HG03064 (cell line): ENCODE data around the gene HUS1B.
"Not testable (repeated sequence)": the region's sequence is repeated elsewhere in the genome, so short reads cannot be mapped to it uniquely, and the experiment has no call there.

Source experiments
- ATAC-seq: cut with Tn5 transposase; IDR thresholded peaks from one replicate; pipeline ENCODE4 v1.9.1; 2021; ENCODE audit warnings: low read depth; ENCODE audit not compliant: unreplicated experiment

HUS1B gene

DNA sequence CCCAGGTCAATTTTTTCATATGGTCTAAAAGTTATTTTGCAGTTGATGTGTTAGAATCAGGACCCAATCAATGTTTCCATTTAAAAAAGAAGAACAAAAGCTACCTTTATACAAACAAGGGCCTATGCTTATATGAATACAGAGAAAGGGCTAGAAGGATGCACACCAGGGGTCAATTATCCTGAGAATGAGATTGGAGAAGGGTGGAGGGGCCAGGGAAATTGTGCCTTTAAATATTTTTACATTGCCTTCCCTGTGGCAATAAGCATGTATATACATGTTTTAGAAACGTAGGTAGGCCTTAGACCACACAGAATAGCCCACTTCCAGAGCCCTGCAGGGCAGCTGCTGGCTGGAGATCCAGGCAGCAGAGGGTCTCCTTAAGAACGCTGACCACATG, 23.4 kb upstream of the HUS1B start:
- ATAC-seq = no peak

DNA sequence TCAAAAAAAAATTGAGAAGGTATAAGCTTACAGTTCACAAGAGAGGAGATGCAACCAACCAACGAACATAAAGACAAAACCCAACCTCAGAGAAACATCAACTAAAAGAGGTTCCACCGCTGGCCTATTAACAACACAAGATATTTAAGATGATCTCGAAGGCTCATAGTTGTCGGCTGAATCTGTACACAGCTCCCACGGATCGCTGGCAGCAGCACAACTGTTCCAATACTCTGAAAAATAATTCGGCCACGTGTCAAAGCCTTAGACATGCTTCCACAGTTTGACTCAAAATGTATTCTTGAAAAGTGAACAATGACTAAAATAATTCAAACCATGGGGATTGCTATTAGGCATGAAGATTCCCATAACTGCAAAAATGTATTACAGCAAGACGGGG, 22.4 kb upstream of the HUS1B start:
- ATAC-seq = no peak

DNA sequence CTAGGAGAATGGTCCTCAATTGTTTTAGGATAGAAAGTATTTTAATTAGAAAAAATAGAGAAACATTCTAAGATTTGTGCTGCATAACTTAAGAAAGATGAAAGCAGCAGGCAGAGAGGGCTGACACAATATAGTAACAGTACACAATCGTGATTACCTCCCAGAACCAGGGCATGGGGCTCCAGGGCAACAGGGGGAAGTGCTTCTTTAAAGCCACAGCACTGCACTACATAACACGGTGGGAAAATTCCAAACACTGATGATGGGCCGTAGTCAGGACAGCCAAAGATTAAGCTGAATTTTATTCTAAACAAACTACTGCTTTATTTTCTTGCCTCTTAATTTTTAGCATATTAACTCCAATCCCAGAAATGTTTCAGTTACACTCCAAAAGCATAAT, 21.6 kb upstream of the HUS1B start:
- ATAC-seq = no peak

DNA sequence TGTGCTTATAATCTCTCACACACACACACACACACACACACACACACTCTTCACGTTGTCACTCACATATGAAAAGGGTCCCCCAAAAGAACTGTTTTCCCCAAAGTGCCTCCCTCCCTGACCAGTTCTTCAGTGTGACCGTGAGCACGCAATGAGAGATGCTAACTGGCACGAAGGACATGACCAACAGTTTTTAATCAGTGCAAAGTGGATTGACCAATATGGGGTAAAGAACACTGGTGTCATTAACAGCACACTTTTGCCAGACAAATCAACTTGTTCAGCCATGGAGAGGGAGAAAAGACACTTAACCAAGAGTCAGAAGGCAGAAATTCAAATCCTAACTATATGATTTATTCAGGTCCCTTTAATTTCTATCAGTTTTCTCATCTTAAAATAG, 21.0 kb upstream of the HUS1B start:
- ATAC-seq = no peak

DNA sequence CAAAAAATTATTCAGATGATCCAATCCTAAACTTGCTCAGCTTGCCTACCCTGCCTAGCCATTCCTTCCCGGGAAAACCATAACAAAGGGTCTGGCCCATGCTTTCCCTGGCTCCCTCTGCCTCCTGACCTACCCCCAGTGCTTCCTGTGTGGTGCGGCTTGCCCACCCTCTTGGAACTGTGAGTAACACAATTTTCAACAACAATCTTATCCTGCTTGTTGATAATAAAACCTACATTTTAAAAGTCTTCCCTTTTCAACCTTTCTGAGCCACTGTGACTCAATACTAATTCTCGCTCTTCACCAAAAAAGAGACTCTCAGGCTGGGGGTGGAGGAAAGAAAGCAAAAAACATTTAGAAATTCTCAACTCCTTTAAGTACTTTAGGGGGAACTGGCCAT, 18.1 kb upstream of the HUS1B start:
- no peak for ATAC-seq

DNA sequence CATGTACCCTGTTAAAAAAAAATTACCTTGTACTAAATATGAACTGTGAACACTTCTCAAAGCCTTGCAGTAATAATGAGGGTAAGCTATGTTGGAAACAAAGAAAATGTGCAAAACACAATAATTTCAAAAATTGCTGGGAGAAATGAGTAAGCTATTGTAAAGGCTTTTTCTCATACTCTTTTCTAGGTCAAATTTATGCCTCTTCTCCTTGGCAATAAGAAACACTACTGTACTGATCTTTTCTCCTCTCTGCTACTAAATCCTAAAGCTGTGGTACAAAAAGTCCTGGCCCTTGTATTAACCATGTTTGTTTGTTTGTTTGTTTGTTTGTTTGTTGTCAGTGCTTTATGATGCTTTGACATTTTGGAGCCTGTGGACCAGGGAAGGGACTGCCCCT, 17.5 kb upstream of the HUS1B start:
- no peak for ATAC-seq

DNA sequence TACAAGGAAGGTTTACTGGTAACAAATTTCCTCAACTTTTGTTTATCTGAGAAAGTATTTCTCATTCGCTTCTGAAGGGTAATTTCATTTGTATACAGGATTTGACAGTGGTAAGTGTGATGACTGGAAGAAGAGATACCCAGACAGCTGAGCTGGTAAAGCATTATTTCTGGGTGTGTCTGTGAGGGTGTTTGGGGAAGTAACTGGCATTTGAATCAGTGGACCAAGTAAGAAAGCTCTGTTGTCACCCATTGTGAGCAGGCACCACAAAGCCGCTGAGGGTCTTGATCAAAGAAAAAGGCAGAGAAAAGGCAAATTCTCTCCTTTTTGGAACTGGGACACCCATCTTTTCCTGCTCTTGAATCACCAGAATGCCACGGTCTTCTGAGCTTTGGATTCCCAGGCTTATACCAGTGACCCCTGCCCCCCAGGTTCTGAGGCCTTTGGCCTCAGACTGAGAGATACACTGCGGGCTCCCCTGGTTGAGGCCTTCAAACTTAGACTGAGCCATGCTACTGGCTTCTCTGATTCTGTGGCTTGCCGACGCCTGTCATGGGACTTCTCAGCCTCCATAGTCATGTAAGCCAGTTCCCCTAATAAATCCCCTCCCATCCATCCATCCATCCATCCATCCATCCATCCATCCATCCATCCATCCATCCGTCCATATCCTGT, 10.5 kb upstream of the HUS1B start:
- ATAC-seq = no peak

DNA sequence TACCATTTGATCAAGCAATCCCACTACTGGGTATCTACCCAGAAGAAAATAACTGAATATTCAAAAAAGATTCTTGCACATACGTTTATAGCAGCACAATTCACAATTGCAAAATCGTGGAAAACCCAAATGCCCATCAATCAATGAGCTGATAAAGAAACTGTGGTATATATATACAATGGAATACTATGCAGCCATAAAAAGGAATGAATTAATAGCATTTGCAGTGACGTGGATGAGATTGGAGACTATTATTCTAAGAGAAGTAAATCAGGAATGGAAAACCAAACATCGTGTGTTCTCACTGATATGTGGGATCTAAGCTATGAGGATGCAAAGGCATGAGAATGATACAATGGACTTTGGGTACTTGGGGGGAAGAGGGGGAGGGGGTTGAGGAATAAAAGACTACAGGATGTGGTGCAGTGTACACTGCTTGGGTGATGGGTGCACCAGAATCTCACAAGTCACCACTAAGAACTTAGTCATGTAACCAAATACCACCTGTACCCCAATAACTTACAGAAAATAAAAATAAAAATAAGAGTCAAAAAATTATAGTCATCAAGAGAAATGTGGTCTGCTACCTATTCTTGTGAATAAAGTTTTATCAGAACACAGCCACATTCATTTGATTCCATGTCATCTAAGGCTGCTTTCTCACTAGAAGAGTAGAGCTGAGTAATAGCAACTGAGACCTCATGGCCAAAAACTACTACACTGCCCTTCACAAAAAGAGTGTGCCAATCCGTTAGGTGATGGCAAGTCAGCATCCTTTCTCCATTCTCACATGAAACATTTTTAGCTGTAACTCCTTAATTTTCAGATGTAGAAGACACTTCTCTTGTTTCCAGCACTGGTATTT, 8.7 kb upstream of the HUS1B start:
- ATAC-seq = no peak

DNA sequence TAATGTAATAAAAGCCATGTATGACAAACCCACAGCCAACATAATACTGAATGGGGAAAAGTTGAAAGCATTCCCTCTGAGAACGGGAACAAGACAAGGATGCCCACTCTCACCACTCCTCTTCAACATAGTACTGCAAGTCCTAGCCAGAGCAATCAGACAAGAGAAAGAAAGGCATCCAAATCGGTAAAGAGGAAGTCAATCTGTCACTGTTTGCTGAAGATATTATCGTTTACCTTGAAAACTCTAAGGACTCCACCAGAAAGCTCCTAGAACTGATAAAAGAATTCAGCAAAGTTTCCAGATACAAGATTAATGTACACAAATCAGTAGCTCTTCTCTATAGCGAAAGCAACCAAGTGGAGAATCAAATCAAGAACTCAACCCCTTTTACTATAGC, 6.9 kb upstream of the HUS1B start:
- not testable (repeated sequence) for ATAC-seq

DNA sequence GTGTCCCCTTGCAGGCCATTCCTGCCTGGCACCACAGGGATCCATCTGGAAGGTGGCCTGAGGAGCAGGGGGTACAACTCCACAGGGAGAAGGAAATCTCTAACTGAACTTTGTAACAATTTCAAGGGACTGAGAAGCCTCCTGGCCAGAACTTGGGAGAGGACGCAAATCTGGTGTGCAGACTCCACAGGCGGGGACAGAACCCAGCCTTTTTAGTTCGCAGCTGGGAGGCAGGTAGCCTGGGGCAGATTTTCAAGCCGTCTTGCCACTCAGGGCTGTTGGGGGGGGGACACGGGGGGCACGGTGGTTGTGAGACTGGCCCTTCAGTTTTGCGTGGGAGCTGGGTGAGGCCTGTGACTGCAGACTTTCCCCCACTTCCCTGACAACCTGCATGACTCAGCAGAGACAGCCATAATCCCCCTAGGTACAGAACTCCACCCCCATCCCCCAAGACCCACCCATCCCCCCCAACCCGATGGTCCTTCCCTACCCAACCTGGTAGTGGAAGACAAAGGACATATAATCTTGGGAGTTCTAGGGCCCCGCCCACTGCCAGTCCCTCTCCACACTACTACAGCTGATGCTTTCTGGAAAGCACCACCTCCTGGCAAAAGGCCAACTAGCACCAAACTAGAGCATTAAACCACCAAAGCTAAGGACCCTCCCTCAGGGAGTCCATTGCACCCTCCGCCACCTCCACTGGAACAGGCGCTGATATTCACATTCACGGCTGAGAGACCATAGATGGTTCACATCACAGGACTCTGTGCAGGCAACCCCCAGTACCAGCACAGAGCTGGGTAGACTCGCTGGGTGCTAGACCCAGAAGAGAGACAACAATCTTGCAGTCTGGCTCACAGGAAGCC, 3.0 kb upstream of the HUS1B start:
- no peak for ATAC-seq

DNA sequence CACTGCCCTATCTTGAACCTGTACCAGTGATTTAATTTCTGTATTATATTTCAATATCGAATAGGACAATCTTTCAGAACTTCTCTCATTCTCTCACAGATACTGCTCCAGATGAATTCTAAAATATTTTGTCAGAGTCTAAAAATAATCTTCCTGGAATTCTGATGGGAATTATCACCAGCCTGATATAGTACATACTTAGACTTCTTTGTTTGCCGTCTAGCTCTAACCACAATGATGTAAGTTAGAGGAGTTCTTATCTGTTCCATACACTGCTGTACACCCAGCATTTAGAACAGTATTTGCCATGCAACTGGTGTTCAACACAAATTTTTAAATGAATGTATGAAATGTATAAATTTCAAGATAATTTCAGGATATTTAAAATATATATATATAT, 1.3 kb upstream of the HUS1B start:
- no peak for ATAC-seq

DNA sequence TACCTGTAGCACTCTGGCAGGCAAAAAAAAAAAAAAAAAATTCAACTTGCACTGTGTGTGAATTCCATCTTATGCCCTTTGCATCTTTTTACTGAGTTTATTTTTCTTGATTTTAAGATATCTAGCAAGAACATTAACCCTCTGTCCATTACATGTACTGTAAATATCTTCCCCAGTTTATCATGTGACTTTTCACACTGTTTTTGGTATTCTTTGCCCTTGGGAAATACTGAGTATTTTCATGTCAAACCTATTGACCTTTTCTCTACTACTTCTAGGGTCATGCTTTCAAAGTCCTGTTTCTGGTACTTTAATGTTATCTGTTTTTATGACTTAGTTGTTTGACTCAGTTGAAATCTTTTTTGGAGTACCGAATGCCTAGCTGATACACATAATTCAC, 843 bp upstream of the HUS1B start:
- no peak for ATAC-seq

DNA sequence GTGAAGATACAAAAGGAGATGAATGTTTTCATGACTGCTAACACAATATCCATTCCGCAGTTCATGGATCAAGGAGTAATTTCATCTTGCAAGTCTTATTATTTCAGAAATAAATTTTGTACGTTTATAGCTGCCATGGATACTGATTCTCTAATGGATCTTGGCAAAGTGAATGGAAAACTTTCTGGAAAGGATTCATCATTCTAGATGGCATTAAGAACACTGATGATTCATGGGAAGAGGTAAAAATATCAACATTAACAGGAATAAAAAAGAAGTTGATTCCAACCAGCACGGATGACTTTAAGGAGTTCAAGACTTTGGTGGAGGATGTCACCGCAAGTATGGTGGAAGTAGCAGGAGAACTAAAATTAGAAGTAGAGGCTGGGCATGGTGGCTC, 2.8 kb downstream of the HUS1B start:
- ATAC-seq = no peak

DNA sequence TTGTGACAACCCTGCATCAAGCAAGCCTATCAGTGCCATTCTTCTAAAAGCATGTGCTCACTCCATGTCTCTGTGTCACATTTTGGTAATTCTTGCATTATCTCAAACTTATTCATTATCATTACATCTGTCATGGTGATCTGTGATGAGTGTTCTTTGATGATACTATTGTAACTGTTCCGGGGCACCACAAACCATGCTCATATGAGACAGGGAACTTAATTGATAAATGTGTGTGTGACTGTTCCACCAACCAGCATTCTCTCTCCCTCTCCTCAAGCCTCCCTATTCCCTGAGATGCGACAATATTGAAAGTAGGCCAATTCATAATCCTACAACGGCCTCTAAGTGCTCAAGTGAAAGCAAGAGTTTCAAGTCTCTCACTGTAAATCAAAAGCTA, 4.0 kb downstream of the HUS1B start:
- no peak for ATAC-seq

DNA sequence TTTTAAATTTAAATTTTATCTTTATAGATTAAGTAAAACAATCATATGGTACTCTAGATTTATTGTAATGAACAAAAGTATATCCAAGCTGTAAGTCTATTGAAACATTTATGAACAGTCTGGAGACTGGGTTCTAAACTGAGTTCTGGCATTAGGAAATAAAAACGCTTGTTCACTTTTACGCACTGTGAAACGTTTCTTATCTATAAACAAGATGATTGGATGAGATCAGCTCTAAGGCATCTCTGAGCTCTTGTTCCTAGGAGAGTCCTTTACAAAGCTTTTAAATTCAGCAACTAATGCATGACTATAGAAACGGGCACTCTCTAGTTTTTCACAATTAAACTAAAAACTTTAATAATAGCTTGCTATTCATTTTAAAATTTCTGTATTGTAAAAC, 6.8 kb downstream of the HUS1B start:
- no peak for ATAC-seq

DNA sequence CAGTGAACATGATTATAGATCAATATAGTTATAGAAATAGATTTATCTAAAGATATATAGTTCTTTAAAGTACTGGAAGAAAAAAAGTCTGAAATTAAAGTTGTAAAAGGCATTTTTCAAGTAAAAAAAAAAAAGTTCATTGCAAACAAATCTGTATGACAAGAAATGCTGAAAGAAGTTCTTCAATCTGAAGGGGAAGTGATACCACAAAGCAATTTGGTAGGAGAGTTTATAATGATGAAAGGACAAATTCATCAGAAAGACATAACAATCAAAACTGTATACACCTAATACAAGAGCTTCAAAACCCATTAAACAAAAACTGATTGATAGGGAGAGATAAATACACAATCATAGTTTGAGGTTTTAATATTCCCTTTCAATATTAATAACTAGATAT, 14.1 kb downstream of the HUS1B start:
- no peak for ATAC-seq

DNA sequence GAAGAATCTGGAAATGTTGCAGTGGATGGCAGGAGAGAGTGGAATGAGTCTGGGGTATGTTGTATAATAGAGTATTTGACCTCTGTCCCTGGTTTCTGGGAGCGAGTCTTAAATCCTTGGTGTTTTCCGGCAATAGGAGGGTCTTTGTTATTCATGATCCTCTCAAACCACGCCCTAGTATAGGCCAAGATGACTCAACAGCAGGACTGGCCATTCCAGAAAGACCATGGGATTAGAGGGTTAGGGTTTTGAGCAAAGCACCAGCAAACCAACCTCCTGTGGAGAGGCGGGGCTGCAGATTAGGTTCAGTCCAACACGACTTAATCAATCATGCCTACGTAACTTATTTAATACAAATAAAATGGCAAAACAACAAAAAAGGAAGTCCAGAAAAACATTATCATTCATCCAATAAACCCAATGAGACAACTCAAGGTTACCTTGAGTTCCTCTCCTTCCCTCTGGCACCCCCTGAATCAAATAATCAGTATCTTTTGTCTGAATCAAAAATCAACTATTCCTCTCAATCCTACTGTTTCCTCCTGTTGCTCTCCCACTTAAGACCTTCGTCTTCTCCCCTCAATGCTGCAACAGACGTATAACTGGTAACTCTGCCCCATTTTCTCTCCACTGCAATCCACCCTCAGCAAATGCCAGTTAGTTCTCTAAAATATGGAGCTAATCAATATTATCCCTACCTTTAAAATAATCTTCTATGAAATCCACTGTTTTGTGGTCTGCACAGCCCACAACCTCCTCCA, 15.5 kb downstream of the HUS1B start:
- no peak for ATAC-seq

DNA sequence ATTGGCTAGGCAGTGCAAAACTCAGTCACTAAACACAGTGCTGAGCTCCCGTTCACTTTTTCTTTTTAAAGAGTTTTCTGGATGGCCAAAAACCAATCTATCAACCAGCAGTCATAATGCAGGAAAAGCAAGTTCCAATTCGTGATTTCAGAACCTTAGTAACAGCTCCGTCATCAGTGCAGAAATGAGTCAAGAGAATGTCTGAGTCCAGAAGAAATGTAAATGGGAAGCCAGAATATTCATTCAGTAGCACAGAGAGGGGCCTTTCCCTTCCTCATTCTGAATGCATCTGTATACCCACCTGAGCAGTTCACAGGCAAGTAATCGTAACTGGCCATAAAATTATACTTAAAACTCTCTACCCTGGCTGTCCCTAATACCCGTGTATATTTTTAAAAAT, 20.4 kb downstream of the HUS1B start:
- no peak for ATAC-seq

DNA sequence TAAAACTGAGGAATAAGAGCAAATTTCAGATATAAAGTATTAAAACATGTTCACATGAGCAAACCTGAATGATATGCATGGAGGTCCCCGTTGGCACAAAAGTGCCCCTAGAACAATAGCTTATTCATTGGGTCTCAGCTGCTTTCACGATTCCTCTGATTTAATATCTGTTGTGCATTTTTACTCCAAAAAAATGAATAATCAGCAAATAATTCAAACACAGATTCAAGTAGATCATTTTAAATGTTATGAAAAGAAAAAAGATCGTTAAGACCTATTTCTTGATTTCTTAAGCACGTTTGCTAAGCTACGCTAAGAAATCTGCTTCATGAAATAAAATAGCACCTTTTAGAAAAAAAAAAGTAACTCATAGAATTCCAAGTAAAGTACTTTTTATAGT, 21.7 kb downstream of the HUS1B start:
- no peak for ATAC-seq

DNA sequence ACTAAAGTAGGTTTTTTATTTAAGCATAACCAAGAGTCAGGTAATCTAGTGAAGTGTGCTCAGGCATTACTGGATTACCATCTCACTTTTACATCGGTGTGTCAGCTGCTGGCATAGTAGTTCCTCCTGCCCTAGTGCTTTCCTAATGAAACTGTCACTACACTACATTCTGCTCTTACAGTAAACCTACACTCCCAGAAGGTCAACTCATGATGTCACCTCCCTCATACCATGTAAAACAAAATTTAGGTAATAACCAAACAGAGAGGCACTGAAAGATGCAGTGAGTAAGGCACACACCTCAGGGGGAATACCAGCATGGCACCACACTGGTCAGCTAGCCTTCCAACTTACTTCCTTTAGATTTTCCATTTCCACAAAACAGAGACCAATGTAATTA, 23.3 kb downstream of the HUS1B start:
- ATAC-seq = no peak

DNA sequence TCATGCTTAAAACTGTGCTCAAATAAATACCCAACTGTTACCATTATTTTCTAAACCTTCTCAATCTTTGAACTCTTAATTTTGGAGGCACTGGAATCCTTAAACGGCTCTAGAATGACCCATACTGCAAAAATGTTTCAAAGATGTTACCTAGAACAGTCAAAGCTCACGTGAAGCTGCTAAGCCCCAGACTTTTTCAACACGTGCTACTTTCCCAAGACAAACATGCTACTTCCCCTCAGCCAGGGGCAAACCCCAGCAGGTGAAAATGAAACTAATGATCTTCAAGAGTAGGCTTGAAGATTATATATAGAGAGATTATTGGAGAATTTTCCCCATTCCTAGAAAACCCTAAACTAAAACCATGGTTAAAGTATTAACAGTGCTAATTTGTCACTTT, 28.1 kb downstream of the HUS1B start:
- no peak for ATAC-seq
